NB4 (cell line): ENCODE results near the gene PTGFRN.
A peak's percentile ranks its signal among the peaks of the same experiment; 100 is the strongest.

Experiments used
- DNase-seq: peaks from one replicate; pipeline ENCODE4 v3.0.0; 2010; ENCODE audit warnings: low read depth
- H3K4me3 ChIP-seq: one replicate; pipeline ENCODE4 v1.5.1; 2011; ENCODE audit warnings: mild to moderate bottlenecking, low read depth, low read length, moderate library complexity
- CTCF ChIP-seq: IDR thresholded peaks from one replicate; pipeline ENCODE4 v1.5.1; 2012; ENCODE audit warnings: low read depth, low read length
- MAX ChIP-seq: IDR thresholded peaks from 2 replicates; pipeline ENCODE4 v1.6.1; 2011; ENCODE audit warnings: low read depth, low read length
- MYC ChIP-seq: IDR thresholded peaks from 2 replicates; pipeline ENCODE4 v1.6.1; 2011; ENCODE audit warnings: low read depth, low read length
- POLR2A ChIP-seq: IDR thresholded peaks from 2 replicates; pipeline ENCODE4 v1.6.1; 2011; ENCODE audit warnings: mild to moderate bottlenecking; ENCODE audit not compliant: insufficient read length; ENCODE audit errors: extremely low read depth

Gene PTGFRN

DNA sequence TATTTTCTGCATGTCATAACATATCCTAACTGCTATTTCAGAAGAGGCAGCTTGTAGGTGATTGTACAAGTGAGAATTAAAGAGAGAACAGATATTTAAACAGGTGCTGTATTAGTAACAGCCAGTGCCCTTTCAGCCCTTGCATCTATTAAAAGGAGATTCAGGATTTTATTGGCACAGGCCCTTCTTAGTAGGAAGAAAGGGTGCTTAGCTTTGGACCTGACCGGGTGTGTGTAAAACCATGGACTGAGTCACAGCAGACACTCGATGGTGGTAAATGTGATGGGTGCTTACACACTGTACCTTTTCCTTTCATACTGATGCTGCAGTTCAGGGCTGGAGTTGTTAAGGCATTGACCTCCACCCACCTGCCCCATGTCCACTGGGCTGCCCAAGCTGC lies 79.2 kb downstream of the PTGFRN start:
- TF ChIP-seq CTCF (no peak), MAX (no peak), POLR2A (no peak), MYC (no peak)
- no peak overlapping the region for H3K4me3 ChIP-seq
- DNase-seq, result no peak

DNA sequence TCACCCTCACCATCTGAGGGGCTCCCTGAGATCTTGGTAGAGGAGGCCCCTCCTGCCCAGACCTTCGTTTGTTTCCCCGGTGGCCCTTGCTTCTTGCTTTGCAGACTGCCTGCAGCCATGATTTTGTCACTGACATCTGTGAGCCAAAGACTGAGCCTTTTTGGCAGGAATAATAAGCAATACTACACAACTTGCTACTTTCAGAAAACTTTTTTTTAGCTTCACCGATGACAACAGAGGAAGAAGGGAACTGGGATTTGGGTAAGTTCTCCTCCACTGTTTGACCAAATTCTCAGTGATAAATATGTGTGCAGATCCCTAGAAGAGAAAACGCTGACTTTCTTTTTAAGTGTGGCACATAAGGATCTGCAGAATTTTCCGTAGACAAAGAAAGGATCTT lies 80.1 kb downstream of the PTGFRN start:
- no peak overlapping the region for H3K4me3 ChIP-seq
- TF ChIP-seq MYC (no peak), POLR2A (no peak), CTCF (no peak)
- DNase-seq, result no peak

DNA sequence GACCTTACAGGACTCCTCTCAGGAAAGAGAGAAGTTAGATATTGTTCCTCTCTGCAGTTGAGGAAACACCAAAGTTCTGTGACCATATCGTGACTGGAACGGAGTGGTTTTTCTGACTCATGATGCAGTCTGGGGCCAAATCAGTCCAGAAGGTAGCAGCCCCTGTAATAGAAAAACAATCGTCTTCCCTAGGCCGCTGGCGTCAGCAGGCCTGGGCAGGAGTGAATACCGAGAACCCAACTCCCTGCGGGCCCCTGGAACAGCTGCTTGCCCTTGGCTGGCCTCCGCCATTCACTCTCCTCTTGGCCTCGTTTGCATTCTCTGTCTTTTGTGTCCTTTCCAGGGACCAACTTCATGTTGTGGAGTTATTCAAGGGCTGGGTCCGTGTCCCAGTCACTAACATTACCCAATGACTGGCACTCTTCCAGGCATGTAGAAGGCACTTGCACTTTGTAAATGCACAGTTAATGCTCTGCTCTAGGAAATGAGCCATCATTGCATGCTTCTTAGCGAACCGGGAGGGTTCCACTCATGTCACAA lies 81.0 kb downstream of the PTGFRN start:
- TF ChIP-seq CTCF (no peak), MAX (no peak; the same call in 1 of the 2 replicates), POLR2A (no peak), MYC (no peak)
- DNase-seq, result peak; percentile 91
- no peak overlapping the region for H3K4me3 ChIP-seq

- no peak overlapping the region for H3K4me3 ChIP-seq
- TF ChIP-seq MAX (no peak), CTCF (no peak), MYC (no peak), POLR2A (no peak)
- DNase-seq, result peak; percentile 50
These were observed 81.6 kb downstream of the PTGFRN start for GRCh38 chr1:116991171-116991845.

GRCh38 chr1:116991918-116992317 lies 82.2 kb downstream of the PTGFRN start:
- DNase-seq, result no peak
- no peak overlapping the region for H3K4me3 ChIP-seq
- TF ChIP-seq CTCF (no peak), MAX (no peak)

DNA sequence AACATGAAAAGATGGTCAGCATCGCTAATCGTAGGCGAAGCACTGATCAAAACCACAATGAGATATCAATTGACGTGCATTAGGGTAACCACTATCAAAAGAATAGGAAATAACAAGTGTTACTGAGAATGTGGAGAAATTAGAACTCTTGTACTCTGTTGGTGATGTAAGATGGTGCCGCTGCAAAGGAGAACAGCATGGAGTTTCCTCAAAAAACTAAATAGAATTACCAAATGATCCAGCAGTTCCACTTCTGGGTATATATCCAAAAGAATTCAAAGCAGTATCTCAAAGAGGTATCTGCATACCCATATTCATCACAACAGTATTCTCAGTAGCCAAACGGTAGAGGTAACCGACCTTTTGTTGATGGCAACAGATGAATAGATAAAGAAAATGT lies 83.6 kb downstream of the PTGFRN start:
- no peak for DNase-seq
- TF ChIP-seq MYC (no peak), POLR2A (no peak), MAX (no peak), CTCF (no peak)
- no peak overlapping the region for H3K4me3 ChIP-seq
